Activated naive CD4-positive, alpha-beta T cell (primary cell): ENCODE data around the gene UBA6.
"Not testable (repeated sequence)": the region's sequence is repeated elsewhere in the genome, so short reads cannot be mapped to it uniquely, and the experiment has no call there.

Experiments
- DNase-seq, 4 experiments: peaks; one replicate each; lab custom pipeline; 2025; lab: John Stamatoyannopoulos, UW

Gene UBA6

DNA sequence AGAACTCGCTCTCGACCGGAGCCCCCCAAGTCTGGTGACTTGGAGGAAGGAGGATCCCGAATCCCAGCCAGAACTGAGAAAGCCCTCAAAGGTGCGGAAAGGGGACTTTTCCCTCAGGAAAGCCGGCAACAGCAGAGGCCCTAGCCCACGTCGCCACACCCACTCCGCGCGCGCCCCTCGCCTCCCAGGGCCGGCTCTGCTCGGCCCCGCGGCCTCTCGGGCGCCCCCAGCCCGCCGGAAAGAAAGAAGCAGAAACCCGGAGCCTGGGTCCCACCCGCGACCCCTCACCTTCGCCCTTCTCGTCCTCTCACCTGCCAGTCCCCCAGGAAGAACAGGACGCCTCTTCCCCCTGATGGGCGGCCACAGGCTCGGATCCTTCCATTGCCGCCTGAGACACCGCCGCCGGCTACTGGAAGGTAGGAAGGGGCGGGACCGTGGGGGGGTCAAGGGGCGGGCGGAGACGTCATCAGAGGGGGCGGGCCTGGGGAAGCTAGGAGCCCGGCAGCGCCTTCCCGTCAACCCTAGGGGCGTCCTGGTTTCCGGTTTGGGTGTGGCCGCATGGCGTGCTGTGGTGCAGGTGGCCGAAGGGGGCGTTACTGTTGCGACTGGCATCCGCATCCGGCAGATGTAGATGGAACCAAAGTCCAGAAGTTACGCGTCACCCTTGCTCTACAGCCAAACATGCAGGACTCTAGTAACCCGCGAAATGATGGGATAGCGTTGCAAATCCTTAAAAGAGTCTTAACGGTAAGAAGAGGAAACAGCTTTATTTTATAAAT, at the start of gene UBA6:
Gene UBA6, minus strand, starts transcription at position 418 of the 779 bp plus-strand sequence. Its CDS starts 36 bp downstream, at position 382.
- peak; percentile 80 to 93 (median 90) for DNase-seq

DNA sequence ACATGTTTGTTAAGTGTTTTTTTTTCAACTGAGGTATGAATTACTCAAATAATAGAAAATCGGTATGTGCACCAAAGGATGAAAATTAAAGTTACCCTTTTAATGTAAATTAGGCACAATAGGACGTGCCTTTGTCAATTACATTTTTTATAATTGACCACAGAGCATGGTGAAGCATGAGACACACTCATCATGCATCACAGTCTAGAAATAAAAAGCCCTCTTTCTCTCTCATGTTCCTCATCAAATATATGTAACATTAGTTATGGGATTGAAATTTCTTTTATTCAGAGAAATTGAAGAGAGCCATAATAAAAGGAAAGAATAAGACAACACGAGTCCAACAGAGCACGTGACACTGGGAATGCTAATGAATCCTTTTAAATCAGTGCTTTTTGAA, 49.7 kb upstream of the UBA6 start:
- DNase-seq, result no peak

GRCh38 chr4:67749286-67749685, 48.3 kb upstream of the UBA6 start:
- no peak for DNase-seq

DNA sequence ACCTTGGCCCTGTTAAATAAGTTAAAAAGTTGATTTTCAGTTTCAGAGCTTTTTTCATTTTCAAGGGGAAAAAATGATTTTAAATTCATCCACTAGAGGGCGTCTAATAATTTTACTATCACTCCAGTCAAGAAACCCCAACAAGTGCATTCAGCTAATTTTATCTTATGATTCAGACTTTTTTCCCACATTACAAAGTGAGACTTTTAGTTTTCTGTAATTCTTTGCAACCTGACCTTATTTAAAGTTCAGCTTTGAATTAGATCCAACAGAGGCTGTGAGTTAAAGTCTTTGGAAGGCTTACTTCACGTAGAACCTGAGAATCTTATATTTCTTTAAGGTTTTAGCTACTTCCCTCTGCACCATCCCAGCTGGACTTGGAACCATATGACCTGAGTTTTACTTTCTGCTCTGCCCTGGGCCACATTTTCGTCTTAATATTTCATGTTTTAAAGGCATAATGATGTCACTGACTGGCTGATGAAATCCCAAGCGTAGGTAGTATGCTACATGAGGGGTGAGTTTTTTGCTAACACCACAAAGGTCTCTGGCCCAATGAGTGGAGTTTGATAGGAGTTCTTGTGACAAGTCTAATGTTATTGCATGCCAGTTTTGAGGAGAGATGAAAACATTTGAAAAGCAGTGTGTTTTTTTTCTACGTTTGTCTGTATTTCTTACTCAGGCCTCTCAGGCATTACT, 46.0 kb upstream of the UBA6 start:
- DNase-seq, result no peak

DNA sequence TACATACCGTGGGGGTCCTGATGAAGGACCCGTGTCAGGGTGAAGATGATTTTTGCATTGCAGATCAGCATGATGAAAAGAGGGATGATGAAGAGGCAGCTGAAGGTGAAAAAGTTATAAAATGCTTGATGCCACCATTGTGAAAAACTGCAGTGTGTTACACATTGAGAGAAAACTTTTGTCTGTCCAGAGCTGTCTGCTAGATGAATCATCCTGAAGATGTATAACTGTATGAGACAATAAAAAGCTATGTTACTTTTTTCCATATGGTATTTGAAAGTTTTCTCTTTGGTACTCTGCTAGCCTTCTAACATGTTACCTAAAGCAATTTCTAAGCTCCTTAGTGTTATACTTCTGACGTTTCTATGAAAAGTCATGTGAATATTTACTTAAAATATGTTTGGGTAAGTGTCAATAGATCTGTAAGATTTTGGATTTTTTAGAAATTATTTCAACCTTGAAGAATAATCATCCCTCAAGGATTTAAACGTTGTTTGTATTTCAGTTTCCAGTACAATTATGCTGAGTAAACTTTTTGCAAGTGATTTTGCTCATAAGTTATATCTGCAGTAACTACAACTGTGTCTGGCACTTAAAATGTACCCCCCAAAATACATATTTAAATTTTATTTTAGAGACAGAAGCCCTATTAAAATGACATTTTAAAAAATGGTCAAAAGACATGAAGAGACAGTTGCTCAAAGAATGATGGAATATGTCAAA, 43.8 kb upstream of the UBA6 start:
- no peak for DNase-seq

- no peak for DNase-seq
These were observed 42.2 kb upstream of the UBA6 start for GRCh38 chr4:67743194-67743593.

- DNase-seq, result no peak
These were observed 35.3 kb upstream of the UBA6 start for GRCh38 chr4:67736262-67736661.

DNA sequence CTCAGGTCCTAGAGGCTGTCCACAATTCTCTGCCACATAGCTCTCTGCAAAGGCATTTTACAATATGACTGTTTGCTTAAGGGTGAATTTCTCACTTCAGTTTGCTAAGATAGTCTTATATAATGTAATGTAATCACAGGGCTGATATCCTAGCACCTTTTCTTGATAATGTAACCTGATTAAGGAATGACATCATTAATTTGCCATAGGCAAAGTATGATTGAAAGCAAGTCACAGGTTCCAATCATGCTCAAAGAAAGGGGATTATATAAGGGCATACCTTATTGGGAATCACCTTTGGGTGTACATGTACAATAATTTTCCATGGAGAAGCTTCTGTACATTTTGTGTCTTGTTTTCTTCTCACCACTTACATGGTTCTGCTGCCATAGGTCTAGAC, 34.4 kb upstream of the UBA6 start:
- no peak for DNase-seq

DNA sequence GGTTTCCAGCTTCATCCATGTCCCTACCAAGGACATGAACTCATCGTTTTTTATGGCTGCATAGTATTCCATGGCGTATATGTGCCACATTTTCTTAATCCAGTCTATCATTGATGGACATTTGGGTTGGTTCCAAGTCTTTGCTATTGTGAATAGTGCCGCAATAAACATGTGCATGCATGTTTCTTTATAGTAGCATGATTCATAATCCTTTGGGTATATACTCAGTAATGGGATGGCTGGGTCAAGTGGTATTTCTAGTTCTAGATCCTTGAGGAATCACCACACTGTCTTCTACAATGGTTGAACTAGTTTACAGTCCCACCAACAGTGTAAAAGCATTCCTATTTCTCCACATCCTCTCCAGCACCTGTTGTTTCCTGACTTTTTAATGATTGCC, 29.6 kb upstream of the UBA6 start:
- not testable (repeated sequence) for DNase-seq

DNA sequence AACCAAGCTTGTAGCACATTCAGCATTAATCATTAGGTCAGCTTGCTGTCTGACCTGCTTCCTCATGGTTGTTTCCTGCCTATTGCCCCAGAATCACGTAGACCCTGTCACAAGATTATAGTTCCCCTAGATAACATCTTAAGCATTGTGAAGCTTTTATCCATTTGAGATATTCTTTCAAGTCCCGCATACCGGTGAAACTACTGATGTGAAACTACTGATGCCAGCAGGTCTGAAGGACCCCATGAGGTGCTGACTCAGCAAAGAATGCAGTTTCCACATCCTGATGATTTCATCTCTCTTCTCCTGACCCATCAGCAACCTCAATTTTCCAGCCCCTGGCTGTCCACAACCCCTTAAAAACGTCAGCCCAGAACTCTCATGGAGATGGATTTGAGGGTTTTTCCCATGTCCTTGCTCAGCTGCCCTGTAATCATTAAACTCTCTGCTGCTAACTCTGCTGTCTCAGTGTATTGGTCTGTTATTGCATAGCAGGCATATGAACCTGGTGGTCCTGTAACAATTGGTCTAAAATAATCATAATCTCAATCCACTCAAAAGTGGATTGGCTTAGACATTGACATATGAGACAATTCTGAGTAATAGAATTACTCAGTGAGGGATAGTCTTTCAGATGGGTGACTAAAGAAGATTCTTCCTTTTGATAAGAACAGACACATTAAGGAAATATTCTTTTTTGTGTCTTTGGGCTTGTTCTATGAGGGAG, 26.3 kb upstream of the UBA6 start:
- DNase-seq, result no peak

DNA sequence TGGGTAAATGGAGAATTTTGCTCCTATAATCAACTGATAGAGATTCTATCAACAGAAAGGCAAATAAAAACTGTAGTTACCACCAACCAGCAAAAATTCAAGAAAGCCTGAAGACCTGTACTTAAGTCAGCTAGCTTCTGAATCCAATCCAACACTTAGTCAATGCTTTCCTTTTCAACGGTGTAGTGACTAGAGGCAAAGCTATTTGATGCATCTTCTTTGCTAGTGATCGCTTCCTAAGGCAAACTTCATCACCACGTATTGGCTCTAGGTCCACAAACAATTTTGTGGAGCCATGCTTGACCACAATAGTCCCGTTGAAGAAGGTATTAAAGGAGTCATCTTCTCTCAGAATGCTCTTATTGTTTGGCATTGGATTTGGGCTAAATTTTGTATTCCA, 25.0 kb upstream of the UBA6 start:
- no peak for DNase-seq

- no peak for DNase-seq
These were observed 24.2 kb upstream of the UBA6 start for GRCh38 chr4:67725132-67725531.

DNA sequence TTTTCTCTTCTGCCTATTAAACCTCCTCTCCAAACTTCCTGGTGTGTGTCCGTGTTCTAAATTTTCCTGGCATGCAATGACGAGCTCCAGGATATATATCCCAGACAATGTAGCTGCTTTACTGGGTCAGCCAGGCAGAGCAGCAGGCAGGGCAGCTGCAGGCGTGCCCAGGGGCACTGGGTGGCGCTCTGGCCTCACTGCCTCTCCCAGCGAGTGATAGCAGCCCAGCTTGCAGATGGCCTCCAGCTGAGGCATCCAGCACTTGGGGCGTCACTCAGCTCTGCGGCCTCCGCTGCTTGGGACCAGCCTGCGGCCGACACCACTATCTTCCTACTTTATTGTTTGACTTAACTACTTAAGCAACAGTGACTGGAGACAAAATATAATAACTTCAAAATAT, 23.0 kb upstream of the UBA6 start:
- DNase-seq, result no peak

DNA sequence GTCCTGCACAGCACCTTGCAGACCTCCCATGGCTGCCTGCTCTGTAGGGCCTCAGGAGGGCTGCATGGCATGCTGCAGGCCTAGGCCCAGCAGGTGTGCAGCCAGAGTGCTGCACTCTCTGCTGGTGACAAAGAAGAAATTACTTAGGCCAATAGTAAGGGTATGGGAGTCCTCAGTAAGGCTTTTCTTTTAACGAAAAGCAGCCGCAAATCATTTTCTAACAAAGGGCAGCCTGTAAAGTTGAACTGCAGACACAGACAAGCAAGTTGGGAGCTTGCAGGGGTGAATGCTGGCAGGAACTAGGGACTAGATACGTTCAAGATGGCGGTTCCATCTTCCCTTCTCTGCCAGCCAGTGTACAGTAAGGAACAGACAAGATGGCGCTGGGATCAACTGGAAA, 22.4 kb upstream of the UBA6 start:
- DNase-seq, result no peak

- DNase-seq, result no peak
These were observed 21.0 kb upstream of the UBA6 start for GRCh38 chr4:67721770-67722597.

- DNase-seq, result no peak
These were observed 20.4 kb upstream of the UBA6 start for GRCh38 chr4:67721315-67721769.

DNA sequence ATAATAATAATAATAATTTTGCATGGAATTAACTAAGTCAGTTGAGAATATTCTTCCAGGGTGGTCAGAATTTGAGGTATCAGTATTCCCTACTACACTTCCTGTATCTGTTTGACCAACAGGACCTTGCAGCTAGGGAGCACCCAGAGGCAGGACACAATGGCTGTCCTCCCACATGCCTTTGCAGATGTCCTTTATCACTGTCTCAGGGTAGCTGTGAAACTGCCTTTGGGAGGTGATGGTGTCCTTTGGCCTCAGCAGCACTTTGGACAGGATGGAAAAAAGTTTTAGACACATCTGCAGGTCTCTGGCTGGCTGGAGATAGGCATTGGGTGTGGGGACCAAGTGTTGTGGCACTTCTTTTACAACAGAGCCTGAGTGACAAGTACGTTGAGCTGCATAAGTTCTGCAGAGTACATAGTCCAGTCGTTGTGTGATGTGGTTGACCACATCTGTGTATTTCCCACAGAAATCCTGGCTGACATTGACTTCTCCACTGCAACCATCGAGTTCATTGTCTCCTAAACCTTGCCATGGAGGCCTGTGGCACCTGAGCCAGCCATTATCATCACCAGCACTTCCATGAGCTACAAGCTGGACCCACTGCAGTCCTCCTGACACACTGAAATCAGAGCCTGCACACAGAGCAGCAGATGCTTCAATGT, 19.1 kb upstream of the UBA6 start:
- DNase-seq, result no peak

DNA sequence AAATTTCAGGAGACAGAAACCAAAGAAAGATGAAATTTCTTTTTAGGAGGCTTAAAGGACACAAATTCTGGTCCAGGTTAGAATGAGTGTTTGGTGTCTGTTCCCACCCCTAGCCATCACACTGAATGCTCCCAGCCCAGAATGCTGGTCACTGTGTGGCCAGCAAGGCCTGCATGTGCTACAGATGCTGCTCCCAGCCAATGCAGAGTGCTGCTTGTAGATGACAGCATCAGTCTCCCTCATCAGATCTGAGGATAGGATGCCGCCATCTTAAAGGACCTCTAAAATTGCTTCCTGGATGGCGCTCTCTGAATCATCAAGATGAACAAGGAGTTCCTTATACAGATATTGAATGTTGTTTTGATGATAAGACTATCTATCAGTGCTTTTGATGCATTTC, 17.9 kb upstream of the UBA6 start:
- no peak for DNase-seq

- DNase-seq, result no peak
These were observed 16.6 kb upstream of the UBA6 start for GRCh38 chr4:67717586-67717985.

GRCh38 chr4:67714955-67715354, 14.0 kb upstream of the UBA6 start:
- no peak for DNase-seq

GRCh38 chr4:67714248-67714583, 13.3 kb upstream of the UBA6 start:
- no peak for DNase-seq
